HL-60 (cell line): ENCODE data around the gene SORBS2.

ENCODE experiments used
- DNase-seq, 2 experiments: peaks; one replicate each; pipeline ENCODE4 v3.0.0-alpha.2; 2010 to 2020; ENCODE audit warnings: low read depth in 1 of 2, low spot score in 1 of 2
- H3K27ac ChIP-seq: fragments of 250-450 bp; sonication (Bioruptor Pico); replicated peaks from 2 replicates; pipeline ENCODE4 v1.5.1; 2020; ENCODE audit warnings: mild to moderate bottlenecking, moderate library complexity
- H3K27me3 ChIP-seq: fragments of 250-450 bp; sonication (Bioruptor Pico); 2 replicates; pipeline ENCODE4 v1.5.1; 2021; ENCODE audit warnings: mild to moderate bottlenecking, moderate library complexity; ENCODE audit not compliant: insufficient read depth, poor library complexity, severe bottlenecking
- H3K4me3 ChIP-seq: replicated peaks from 2 replicates; pipeline ENCODE4 v1.5.1; 2011; ENCODE audit warnings: mild to moderate bottlenecking, control low read depth, low read length; ENCODE audit not compliant: insufficient read depth
- GABPA ChIP-seq: IDR thresholded peaks from 2 replicates; pipeline ENCODE4 v1.6.1; 2012; ENCODE audit warnings: low read depth
- POLR2AphosphoS5 ChIP-seq: IDR thresholded peaks from 2 replicates; pipeline ENCODE4 v1.6.1; 2012; ENCODE audit warnings: low read depth
- SPI1 ChIP-seq: IDR thresholded peaks from 2 replicates; pipeline ENCODE4 v1.6.1; 2012; ENCODE audit warnings: low read depth, mild to moderate bottlenecking, borderline replicate concordance
- TF ChIP-seq, protein P1 (sequence below): IDR thresholded peaks from 2 replicates; pipeline ENCODE4 v1.6.1; 2012; ENCODE audit warnings: low read depth; ENCODE audit not compliant: insufficient replicate concordance
- TF ChIP-seq, protein P2 (sequence below): IDR thresholded peaks from one replicate; pipeline ENCODE4 v1.5.1; 2011; ENCODE audit warnings: low read length, control low read depth, inconsistent platforms; ENCODE audit not compliant: insufficient read depth

The SORBS2 gene

DNA sequence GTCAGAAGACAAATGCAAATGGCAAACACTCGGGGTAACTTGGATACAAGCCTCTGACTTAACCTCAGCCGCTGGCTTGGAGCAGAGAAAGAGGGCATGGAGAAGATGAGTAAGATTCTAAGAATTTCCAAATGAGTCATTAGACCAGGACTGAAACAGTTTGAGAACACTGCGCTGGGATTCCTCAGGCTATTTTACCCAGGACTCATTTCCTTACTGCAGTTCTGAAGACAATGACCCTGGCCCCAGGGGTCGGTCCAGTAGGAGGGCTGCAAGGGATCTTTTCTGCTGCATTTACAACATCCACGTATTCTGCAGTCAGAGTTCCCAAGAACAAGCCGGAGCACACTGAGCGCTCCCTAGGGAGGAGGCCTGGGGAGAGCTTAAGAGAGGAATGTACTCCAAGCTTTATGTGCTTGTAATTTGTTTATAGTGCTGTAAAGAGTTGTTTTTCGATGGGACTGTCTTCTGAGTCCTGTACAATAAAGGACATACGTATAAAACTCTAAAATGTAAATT lies 27.3 kb upstream of the SORBS2 start:
- Histone ChIP-seq H3K4me3 (no peak overlapping the region), H3K27ac (no peak overlapping the region), H3K27me3 (no peaks in the 10 kb centered on the region)
- TF ChIP-seq, protein P1, sequence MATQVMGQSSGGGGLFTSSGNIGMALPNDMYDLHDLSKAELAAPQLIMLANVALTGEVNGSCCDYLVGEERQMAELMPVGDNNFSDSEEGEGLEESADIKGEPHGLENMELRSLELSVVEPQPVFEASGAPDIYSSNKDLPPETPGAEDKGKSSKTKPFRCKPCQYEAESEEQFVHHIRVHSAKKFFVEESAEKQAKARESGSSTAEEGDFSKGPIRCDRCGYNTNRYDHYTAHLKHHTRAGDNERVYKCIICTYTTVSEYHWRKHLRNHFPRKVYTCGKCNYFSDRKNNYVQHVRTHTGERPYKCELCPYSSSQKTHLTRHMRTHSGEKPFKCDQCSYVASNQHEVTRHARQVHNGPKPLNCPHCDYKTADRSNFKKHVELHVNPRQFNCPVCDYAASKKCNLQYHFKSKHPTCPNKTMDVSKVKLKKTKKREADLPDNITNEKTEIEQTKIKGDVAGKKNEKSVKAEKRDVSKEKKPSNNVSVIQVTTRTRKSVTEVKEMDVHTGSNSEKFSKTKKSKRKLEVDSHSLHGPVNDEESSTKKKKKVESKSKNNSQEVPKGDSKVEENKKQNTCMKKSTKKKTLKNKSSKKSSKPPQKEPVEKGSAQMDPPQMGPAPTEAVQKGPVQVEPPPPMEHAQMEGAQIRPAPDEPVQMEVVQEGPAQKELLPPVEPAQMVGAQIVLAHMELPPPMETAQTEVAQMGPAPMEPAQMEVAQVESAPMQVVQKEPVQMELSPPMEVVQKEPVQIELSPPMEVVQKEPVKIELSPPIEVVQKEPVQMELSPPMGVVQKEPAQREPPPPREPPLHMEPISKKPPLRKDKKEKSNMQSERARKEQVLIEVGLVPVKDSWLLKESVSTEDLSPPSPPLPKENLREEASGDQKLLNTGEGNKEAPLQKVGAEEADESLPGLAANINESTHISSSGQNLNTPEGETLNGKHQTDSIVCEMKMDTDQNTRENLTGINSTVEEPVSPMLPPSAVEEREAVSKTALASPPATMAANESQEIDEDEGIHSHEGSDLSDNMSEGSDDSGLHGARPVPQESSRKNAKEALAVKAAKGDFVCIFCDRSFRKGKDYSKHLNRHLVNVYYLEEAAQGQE: no peak
- TF ChIP-seq, protein P2, sequence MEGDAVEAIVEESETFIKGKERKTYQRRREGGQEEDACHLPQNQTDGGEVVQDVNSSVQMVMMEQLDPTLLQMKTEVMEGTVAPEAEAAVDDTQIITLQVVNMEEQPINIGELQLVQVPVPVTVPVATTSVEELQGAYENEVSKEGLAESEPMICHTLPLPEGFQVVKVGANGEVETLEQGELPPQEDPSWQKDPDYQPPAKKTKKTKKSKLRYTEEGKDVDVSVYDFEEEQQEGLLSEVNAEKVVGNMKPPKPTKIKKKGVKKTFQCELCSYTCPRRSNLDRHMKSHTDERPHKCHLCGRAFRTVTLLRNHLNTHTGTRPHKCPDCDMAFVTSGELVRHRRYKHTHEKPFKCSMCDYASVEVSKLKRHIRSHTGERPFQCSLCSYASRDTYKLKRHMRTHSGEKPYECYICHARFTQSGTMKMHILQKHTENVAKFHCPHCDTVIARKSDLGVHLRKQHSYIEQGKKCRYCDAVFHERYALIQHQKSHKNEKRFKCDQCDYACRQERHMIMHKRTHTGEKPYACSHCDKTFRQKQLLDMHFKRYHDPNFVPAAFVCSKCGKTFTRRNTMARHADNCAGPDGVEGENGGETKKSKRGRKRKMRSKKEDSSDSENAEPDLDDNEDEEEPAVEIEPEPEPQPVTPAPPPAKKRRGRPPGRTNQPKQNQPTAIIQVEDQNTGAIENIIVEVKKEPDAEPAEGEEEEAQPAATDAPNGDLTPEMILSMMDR: no peak
- TF ChIP-seq GABPA (no peak), SPI1 (no peak), POLR2AphosphoS5 (no peak)
- DNase-seq: no peak

DNA sequence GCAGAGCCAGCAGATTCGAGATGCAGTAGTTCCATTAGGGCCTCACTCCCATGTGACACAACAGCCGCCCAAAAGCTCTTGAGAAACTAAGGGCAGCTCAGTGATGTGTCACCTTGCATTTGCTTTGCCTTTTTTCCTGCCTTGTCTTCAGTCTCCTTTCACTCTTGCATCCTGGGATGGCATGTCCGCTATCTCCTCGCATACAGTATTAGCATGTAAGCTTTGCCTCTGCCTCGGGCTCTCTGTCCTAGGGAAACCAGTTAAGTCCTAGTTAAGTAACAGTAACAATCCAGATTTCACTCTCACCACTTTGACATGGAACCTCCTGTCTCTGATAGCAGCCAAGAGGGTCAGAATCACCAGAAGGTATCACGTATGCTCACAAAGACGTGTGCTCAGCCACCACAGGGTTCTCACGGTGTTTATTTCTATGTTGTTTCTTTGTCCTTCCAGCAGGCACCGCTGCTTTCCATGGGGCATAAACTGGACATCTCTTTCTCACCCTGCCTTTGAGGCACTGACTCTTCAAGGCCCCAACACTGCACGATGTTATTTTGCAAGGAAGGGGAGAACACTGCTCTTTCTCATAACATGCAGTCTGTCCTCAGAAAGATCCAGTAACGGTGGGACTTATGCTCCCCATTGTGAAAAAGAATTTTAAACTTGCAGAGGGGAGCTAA lies 26.7 kb upstream of the SORBS2 start:
- no peaks in the 10 kb centered on the region for H3K27me3 ChIP-seq
- DNase-seq: no peak
- TF ChIP-seq, protein P2: no peak
- no peak overlapping the region for H3K27ac ChIP-seq
- H3K4me3 ChIP-seq: no peak overlapping the region

DNA sequence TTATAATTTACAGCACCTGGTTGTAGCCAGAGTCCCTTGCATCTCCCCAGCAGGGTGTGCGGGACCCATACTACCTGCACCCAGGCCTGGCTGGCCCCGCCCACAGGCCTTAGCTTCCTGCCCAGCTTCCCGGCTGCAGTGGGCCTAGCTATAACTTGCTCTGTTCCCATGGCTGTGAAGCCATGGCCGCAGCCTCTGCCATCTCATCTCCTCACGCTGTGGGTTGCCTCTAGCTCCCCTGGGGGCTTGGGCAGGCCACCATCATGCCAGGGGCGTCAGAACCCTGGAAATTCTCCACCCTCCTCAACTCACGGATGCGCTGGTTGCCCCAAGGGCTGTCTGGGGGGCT lies 26.1 kb upstream of the SORBS2 start:
- H3K4me3 ChIP-seq: no peak overlapping the region
- no peaks in the 10 kb centered on the region for H3K27me3 ChIP-seq
- H3K27ac ChIP-seq: no peak overlapping the region
- TF ChIP-seq GABPA: no peak
- no peak for TF ChIP-seq POLR2AphosphoS5
- no peak for TF ChIP-seq SPI1
- TF ChIP-seq, protein P2: no peak
- TF ChIP-seq, protein P1: no peak
- no peak for DNase-seq

DNA sequence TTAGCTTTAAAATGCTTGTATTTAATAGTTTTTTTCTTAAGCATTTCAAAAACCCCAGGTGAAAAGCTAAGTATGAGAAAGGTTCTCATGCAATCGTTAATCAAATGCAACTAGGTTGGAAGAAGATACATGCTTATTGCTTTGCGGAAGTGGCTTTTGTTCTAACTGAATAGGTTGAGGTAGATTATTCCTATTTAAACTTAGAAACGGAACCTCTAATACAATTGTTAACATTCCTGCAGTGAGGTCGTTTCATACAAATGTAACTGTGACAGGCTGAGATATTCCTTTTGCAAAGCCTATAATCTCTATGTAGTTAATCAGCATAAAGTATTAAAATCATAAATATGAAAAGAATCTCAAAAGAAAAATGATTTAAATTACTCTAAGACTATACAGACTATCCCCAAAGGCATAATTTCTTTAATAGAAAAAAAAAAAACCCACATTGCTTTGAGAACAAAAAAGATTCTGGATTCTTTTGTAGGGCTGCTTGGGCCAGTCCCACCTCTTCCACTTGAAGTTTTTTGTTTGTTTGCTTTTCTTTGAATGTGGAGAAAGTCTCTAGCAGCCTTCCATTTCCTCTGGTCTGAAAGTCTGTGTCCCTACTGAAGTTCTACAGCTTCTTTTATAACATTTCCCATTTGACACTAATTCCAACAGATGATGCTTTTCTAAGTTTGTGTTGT lies 25.6 kb upstream of the SORBS2 start:
- no peak for TF ChIP-seq SPI1
- TF ChIP-seq, protein P1: no peak
- TF ChIP-seq, protein P2: no peak
- TF ChIP-seq GABPA: no peak
- TF ChIP-seq POLR2AphosphoS5: no peak
- DNase-seq: no peak
- Histone ChIP-seq H3K4me3 (no peak overlapping the region), H3K27ac (no peak overlapping the region), H3K27me3 (no peaks in the 10 kb centered on the region)
